Astrocyte (in vitro differentiated cells and primary cell): ENCODE data around the gene AK9.
"Not testable (repeated sequence)": the region's sequence is repeated elsewhere in the genome, so short reads cannot be mapped to it uniquely, and the experiment has no call there.

Experiments used
- EZH2 ChIP-seq: IDR thresholded peaks from 2 replicates; pipeline ENCODE4 v1.6.1; 2012; ENCODE audit warnings: mild to moderate bottlenecking, low read length, inconsistent platforms; ENCODE audit not compliant: insufficient read depth
- TF ChIP-seq, protein P1 (sequence below): IDR thresholded peaks from 2 replicates; pipeline ENCODE4 v1.5.1; 2011; ENCODE audit warnings: low read depth, mild to moderate bottlenecking, inconsistent platforms, low read length, moderate library complexity; ENCODE audit not compliant: insufficient read depth

DNA sequence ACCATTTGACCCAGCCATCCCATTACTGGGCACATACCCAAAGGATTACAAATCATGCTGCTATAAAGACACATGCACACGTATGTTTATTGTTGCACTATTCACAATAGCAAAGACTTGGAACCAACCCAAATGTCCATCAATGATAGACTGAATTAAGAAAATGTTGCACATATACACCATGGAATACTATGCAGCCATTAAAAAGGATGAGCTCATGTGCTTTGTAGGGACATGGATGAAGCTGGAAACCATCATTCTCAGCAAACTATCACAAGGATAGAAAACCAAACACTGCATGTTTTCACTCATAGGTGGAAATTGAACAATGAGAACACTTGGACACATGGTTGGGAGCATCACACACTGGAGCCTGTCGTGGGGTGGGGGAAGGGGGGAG is 121.1 kb downstream of the AK9 start:
- TF ChIP-seq EZH2: not testable (repeated sequence)
- TF ChIP-seq, protein P1, sequence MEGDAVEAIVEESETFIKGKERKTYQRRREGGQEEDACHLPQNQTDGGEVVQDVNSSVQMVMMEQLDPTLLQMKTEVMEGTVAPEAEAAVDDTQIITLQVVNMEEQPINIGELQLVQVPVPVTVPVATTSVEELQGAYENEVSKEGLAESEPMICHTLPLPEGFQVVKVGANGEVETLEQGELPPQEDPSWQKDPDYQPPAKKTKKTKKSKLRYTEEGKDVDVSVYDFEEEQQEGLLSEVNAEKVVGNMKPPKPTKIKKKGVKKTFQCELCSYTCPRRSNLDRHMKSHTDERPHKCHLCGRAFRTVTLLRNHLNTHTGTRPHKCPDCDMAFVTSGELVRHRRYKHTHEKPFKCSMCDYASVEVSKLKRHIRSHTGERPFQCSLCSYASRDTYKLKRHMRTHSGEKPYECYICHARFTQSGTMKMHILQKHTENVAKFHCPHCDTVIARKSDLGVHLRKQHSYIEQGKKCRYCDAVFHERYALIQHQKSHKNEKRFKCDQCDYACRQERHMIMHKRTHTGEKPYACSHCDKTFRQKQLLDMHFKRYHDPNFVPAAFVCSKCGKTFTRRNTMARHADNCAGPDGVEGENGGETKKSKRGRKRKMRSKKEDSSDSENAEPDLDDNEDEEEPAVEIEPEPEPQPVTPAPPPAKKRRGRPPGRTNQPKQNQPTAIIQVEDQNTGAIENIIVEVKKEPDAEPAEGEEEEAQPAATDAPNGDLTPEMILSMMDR: not testable (repeated sequence)
